ENCODE results near the gene PRX. TPM values are rescaled to one million over a fixed set of nuclear protein-coding genes. Genes with fewer than 3 reads are reported as not detected.

Gene PRX
- polyA plus RNA-seq, 1 donor (not counting 4 experiments of a cell fraction or from before 2014, with no cell fraction given) = 0.42 TPM

DNA sequence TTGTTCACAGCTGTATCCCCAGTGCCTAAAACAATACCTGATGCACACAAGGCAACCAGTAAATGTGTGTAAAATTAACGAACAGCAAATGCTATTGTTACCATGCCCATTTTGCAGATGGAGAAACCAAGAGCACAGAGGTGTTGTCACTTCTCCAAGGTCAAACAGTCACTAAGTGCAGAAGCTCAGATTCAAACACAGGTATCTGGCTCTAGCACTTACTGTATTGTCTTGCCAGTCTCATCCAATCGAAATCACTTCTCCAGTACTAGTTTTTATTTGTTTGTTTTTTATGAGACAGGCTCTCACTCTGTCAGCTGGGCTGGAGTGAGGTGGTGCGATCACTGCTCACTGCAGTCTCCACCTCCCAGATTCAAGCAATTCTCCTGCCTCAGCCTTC lies 51.0 kb downstream of the PRX start:
- FAIRE-seq (peak; percentile 65), DNase-seq (ENCODE audit: low read depth, low spot score) (no peak)
- H3K27me3 ChIP-seq (ENCODE audit: control insufficient read depth, extremely low read depth, insufficient read depth, low read length) = no peaks in the 10 kb centered on the region
- no peak overlapping the region for H3K4me3 ChIP-seq (ENCODE audit: control insufficient read depth in 2 of 3, extremely low read depth in 1 of 3, insufficient read depth in 2 of 3, low read depth in 1 of 3, low read length in 3 of 3)
- dilution Hi-C loops (cut with MboI; ENCODE audit: extremely low pct_ligation_motif_present, low sequenced_read_pairs) = no loop called here
- H3K36me3 ChIP-seq (ENCODE audit: control insufficient read depth in 2 of 2, extremely low read depth in 1 of 2, insufficient read depth in 2 of 2, low read length in 2 of 2) = peaks cover 0 to 9% of the 10 kb centered on the region in 2 experiments
- H4K20me1 ChIP-seq (ENCODE audit: control insufficient read depth, extremely low read depth, insufficient read depth, low read length) = no peaks in the 10 kb centered on the region
- H3K4me1 ChIP-seq (ENCODE audit: control insufficient read depth, extremely low read depth, insufficient read depth, low read length) = peaks cover 8% of the 10 kb centered on the region
- H3K9me1 ChIP-seq (ENCODE audit: control insufficient read depth, extremely low read depth, insufficient read depth, low read length) = peaks cover 2% of the 10 kb centered on the region
- H3K79me2 ChIP-seq (ENCODE audit: control insufficient read depth, insufficient read depth, low read length) = no peaks in the 10 kb centered on the region
- no peak overlapping the region for H3K9ac ChIP-seq (ENCODE audit: control insufficient read depth, extremely low read depth, insufficient read depth, low read length)
- no peak overlapping the region for H3K4me2 ChIP-seq (ENCODE audit: control insufficient read depth, extremely low read depth, insufficient read depth, low read depth, low read length)
- no peak overlapping the region for H3K27ac ChIP-seq (ENCODE audit: control insufficient read depth, insufficient read depth, low read length)
- H3K9me3 ChIP-seq (ENCODE audit: control insufficient read depth, low read depth, low read length) = no peaks in the 10 kb centered on the region
- TF ChIP-seq, protein P1, sequence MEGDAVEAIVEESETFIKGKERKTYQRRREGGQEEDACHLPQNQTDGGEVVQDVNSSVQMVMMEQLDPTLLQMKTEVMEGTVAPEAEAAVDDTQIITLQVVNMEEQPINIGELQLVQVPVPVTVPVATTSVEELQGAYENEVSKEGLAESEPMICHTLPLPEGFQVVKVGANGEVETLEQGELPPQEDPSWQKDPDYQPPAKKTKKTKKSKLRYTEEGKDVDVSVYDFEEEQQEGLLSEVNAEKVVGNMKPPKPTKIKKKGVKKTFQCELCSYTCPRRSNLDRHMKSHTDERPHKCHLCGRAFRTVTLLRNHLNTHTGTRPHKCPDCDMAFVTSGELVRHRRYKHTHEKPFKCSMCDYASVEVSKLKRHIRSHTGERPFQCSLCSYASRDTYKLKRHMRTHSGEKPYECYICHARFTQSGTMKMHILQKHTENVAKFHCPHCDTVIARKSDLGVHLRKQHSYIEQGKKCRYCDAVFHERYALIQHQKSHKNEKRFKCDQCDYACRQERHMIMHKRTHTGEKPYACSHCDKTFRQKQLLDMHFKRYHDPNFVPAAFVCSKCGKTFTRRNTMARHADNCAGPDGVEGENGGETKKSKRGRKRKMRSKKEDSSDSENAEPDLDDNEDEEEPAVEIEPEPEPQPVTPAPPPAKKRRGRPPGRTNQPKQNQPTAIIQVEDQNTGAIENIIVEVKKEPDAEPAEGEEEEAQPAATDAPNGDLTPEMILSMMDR (optimal IDR thresholded peaks at IDR 0.05 in 1 of 3, IDR thresholded peaks at IDR 0.05 in 1 of 3, conservative IDR thresholded peaks at IDR 0.05 in 1 of 3; ENCODE audit: extremely low read depth in 1 of 3, insufficient read depth in 2 of 3, low read length in 3 of 3) = no peak
- TF ChIP-seq EZH2 (IDR thresholded peaks at IDR 0.05; ENCODE audit: low read length) = no peak
- H2AFZ ChIP-seq (ENCODE audit: control insufficient read depth, low read length) = no peak overlapping the region

DNA sequence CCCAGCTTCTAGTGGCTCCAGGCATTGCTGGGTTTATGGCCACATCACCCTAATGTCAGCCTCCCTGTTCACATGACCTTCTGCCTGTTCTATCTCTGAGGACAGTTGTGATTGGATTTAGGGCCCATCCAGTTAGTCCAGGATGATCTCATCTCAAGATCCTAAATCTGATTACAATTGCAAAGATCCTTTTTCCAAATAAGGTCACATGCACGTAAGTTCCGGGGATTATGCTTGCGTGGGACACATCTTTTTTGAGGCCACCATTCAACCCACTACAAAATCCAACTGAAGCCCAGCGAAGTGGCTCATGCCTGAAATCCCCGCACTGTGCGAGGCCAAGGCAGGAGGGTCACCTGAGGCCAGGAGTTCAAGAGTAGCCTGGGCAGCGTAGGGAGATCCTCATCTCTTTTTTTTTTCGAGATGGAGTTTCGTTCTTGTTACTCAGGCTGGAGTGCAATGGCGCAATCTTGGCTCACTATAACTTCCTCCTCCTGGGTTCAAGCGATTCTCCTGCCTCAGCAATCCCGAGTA lies 52.4 kb downstream of the PRX start:
- Histone ChIP-seq H2AFZ (ENCODE audit: control insufficient read depth, low read length) (no peak overlapping the region), H3K36me3 (ENCODE audit: control insufficient read depth in 2 of 2, extremely low read depth in 1 of 2, insufficient read depth in 2 of 2, low read length in 2 of 2) (peaks cover 0 to 4% of the 10 kb centered on the region in 2 experiments), H3K9me3 (ENCODE audit: control insufficient read depth, low read depth, low read length) (no peaks in the 10 kb centered on the region), H3K79me2 (ENCODE audit: control insufficient read depth, insufficient read depth, low read length) (no peaks in the 10 kb centered on the region), H3K27ac (ENCODE audit: control insufficient read depth, insufficient read depth, low read length) (no peak overlapping the region), H3K27me3 (ENCODE audit: control insufficient read depth, extremely low read depth, insufficient read depth, low read length) (no peaks in the 10 kb centered on the region), H3K9ac (ENCODE audit: control insufficient read depth, extremely low read depth, insufficient read depth, low read length) (no peak overlapping the region), H4K20me1 (ENCODE audit: control insufficient read depth, extremely low read depth, insufficient read depth, low read length) (no peaks in the 10 kb centered on the region), H3K9me1 (ENCODE audit: control insufficient read depth, extremely low read depth, insufficient read depth, low read length) (peaks cover 2% of the 10 kb centered on the region), H3K4me1 (ENCODE audit: control insufficient read depth, extremely low read depth, insufficient read depth, low read length) (peaks cover 4% of the 10 kb centered on the region), H3K4me2 (ENCODE audit: control insufficient read depth, extremely low read depth, insufficient read depth, low read depth, low read length) (no peak overlapping the region), H3K4me3 (ENCODE audit: control insufficient read depth in 2 of 3, extremely low read depth in 1 of 3, insufficient read depth in 2 of 3, low read depth in 1 of 3, low read length in 3 of 3) (no peak overlapping the region)
- FAIRE-seq (no peak), DNase-seq (ENCODE audit: low read depth, low spot score) (no peak)
- dilution Hi-C loops (cut with MboI; ENCODE audit: extremely low pct_ligation_motif_present, low sequenced_read_pairs) = no loop called here
- TF ChIP-seq EZH2 (IDR thresholded peaks at IDR 0.05; ENCODE audit: low read length) = no peak
- TF ChIP-seq, protein P1 (optimal IDR thresholded peaks at IDR 0.05 in 1 of 3, IDR thresholded peaks at IDR 0.05 in 1 of 3, conservative IDR thresholded peaks at IDR 0.05 in 1 of 3; ENCODE audit: extremely low read depth in 1 of 3, insufficient read depth in 2 of 3, low read length in 3 of 3) = no peak

Data from keratinocyte (primary cell).